A172 (cell line): Measurements from ENCODE around the gene ZNF366. TPM values are rescaled to one million over a fixed set of nuclear protein-coding genes. Genes with fewer than 3 reads are reported as not detected.
"Not testable (repeated sequence)": the region's sequence is repeated elsewhere in the genome, so short reads cannot be mapped to it uniquely, and the experiment has no call there.

Experiments
- DNase-seq: peaks from one replicate; pipeline ENCODE4 v3.0.0-alpha.2; 2015; ENCODE audit warnings: low spot score
- total RNA-seq: library from RNA; depleted of rRNA; stranded (reverse); fragments of >200 nt; shearing (Covaris generic); gene quantifications from 2 replicates; pipeline ENCODE4 v1.2.3, GENCODE V29; 2014; rRNA removed

The ZNF366 gene
- total RNA-seq, 1 experiment from 2014 or later = not detected

DNA sequence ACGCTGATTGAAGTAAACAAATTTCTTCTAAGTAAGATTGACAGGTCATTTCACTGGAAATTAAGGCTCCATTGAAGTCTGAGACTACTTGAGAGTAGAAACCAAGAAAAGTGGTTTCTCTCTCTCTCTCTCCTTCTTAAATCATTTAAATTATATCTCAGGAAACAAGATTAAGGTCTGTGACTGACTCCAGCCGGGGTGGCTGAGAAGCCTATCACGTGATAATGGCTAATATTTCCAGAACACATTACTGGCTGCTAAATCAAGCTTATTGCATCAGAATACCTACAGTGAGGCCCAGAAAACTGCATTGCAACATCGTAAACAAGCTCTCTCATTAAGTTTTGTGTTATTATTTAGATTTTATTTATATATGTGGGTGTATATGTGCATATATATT lies 98.6 kb downstream of the ZNF366 start:
- no peak for DNase-seq

DNA sequence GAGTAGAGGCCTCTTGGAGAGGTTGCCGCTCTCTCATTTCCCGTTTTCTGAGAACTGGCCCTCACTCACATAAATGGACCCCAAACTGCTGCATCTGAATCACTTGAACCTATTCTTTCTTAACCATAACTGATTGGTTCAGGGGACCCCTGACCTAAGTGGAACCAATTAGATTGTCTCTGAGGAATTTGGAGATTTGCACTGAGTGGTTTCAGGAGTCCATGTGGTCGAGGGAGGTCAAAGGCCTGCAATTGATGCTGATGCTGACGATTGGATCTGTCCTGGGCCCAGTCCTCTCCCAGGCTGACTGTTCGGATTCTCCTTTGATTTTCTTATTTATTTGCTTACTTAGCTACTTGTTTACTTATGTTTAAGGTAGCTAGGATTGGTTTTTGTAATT lies 99.1 kb downstream of the ZNF366 start:
- DNase-seq = no peak

DNA sequence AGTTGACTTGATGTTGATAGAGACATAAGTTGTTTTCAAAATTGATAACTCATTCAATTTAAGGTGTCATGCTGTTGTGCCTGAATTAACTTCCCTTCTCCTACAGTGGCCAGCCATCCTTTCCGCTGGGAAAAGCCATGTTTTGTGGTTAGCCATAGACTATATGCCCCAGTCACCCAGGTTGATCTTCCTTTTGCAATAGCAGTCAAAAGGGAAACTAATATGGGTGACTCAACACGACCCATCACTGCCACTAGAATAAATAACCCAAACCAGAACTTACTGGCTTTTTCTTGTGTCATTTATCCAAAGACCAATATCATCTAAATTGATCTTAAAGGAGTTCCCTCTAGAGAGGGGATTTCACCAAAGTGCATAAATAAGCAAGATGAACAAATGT lies 99.7 kb downstream of the ZNF366 start:
- no peak for DNase-seq

DNA sequence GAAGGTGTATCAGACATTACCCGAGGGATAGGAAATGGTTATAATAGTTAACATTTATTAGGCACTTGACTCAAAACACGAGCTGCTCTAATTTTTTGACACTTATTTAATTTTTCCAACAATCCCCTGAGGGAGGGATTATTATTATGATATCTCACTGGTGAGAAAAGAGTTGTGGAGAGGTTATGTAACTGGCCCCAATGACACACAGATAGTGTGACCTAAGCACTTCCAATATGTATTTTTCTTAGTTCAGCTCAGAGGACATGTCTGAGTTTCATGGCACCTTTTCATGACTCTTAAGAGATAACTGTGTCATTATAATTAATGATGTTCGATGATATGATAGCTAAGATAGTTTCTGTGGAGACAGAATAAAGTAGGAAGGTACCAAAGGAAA lies 100.1 kb downstream of the ZNF366 start:
- DNase-seq = no peak

DNA sequence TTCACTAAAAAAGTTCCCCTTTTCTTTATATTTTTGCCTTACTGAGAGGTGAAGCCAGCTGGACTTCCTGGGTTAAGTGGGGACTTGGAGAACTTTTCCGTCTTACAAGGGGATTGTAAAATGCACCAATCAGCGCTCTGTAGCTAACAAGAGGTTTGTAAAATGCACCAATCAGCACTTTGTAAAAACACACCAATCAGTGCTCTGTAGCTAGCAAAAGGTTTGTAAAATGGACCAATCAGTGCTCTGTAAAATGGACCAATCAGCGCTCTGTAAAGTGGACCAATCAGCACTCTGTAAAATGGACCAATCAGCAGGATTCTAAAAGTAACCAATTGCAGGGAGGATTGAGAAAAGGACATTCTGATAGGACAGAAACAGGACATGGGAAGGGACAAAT lies 102.4 kb downstream of the ZNF366 start:
- DNase-seq = not testable (repeated sequence)

DNA sequence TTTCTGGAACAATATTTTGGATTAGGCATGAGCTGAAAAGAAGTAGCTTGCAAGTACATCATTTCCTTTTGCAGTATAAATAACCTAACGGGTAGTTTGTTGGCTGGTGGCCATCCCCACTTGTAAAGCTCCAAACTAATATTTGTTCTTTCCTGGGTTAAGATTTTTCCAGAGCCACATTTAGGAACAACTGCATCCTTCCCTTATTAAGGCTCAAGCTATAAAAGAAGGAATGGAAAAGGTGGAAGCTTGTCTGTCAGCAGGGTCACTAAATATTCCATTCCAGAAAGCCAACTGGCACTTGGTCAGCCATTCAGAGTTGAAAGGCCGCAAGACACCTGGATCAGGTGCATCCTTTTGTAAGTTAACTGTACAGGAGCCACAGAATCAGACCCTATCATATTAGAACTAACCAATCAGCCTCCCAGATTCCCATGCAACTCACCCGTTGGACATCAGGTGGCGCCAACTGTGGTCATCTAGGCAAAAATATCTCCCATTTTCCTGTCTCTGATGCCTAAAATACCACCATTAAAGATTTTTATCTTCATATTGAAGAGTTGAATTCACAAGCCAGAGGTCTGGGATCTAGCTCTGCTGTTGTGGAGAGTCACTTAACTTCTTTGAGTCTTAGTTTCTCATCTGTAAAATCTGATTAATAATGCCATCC lies 104.1 kb downstream of the ZNF366 start:
- no peak for DNase-seq

DNA sequence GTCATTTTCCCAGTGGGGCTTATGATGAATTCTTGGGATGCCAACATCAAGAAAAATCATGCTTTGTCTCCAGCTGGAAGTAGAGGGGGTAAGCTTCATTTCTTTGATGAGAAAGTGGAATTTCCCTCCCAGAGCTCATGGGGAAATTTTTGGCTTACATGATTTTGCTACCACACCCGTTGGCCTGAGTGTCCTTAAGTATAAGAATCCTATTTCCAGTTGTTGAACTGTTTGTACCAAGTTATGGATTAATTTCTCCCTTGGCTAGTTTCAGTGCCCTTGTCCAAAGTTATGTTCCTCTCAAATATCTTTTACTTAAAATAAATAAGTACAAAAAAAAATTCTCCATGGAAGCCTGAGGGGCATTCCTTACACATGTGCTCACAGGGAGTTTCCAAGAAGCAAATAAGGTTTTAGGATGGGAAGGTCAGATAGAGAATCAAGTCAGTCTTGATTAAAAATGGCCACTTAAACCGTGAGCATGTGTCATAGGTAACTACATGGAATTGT lies 104.8 kb downstream of the ZNF366 start:
- peak; percentile 52 for DNase-seq

DNA sequence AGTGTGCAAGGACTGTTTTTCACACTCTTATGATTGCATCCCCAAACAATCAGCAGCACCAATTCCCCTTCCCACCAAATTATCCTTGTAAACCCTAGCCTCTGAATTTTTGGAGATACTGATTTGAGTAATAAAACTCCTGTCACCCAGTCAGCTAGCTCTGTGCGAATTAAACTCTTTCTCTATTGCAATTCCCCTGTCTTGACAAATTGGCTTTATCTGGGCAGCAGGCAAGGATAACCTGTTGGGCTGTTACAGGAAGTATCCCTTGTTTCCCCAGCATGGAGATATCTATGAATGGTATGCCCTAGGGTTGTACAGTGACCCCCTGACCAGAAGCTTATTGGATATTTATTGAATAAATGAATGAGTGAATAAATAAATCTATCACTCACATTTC lies 106.3 kb downstream of the ZNF366 start:
- no peak for DNase-seq

DNA sequence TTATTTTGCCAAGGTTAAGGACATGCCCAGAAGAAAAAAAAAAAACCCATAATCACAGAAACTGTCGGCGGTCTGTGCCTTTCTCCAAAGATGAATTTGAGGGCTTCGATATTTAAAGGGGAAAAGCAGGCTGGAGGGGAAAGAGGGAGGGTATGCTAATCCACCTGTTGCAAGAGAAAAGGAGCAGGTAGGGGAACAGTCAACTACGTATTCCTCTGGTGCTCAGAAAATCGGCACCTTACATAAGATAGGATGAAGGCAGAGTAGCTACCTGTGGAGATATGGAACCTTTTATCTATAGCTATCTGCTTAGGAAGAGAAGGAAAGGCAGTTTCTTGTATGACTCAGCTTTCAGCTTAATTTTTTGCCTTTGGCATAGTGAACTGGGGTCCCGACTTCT lies 109.4 kb downstream of the ZNF366 start:
- no peak for DNase-seq

DNA sequence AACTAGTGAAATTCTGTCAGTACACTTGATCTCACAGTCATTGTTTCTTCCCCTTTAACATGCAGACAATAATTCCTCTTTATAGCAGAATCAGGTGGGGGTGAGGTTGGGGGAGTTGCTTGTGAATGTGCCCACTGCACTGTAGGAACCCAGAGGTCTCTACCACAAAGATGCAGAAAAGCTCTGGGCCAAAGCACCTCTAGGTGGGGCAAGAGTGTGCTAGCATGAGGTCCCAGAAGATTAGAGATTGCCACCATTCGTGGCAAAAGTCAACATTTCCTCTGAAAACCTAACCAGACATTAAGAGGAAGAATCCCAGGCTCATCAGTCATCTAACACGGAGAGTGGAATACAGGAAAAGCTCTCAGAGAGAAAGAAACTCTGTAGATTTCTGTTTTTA lies 112.5 kb downstream of the ZNF366 start:
- no peak for DNase-seq

DNA sequence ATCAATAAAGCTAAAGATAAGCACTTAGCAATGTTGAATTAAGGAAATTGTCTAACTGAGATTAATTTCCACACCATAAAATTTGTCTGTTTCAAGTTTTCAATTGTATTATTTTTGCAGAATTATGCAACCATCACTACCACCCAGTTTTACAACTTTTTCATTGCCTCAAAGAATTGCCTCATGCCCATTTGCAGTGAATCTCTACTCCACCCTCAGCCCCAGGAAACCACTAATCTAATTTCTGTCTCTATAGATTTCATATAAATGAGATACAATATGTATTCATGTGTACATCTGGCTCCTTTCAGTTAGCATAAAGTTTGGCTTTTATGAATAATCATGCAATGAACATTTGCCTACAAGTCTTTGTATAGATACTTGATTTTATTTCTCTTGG lies 114.2 kb downstream of the ZNF366 start:
- DNase-seq = no peak

Other genes with a start within 250 kb of the ZNF366 start
- 84.1 and 94.9 TPM in 2 replicates for gene MRPS27, start 187.2 kb downstream of the ZNF366 start, total RNA-seq
- 17.3 and 21.2 TPM in 2 replicates for gene PTCD2, start 187.0 kb downstream of the ZNF366 start, total RNA-seq